HG02973 (cell line): ENCODE measurements around the gene STEAP4.
A peak's percentile ranks its signal among the peaks of the same experiment; 100 is the strongest.
"Not testable (repeated sequence)": the region's sequence is repeated elsewhere in the genome, so short reads cannot be mapped to it uniquely, and the experiment has no call there.

Experiments
- ATAC-seq: cut with Tn5 transposase; IDR thresholded peaks from one replicate; pipeline ENCODE4 v1.9.1; 2021; ENCODE audit warnings: moderate library complexity; ENCODE audit not compliant: unreplicated experiment

Gene STEAP4

GRCh38 chr7:88274856-88275255 is 31.8 kb downstream of the STEAP4 start:
- not testable (repeated sequence) for ATAC-seq

GRCh38 chr7:88269586-88269985 is 37.1 kb downstream of the STEAP4 start:
- ATAC-seq, result no peak

- no peak for ATAC-seq
Measured at GRCh38 chr7:88268858-88269257, 37.8 kb downstream of the STEAP4 start.

GRCh38 chr7:88268051-88268450 is 38.6 kb downstream of the STEAP4 start:
- no peak for ATAC-seq

- no peak for ATAC-seq
Measured at GRCh38 chr7:88267421-88267820, 39.3 kb downstream of the STEAP4 start.

- ATAC-seq, result not testable (repeated sequence)
Measured at GRCh38 chr7:88264987-88265386, 41.7 kb downstream of the STEAP4 start.

GRCh38 chr7:88262562-88262961 is 44.1 kb downstream of the STEAP4 start:
- ATAC-seq, result no peak

GRCh38 chr7:88260719-88261118 is 46.0 kb downstream of the STEAP4 start:
- no peak for ATAC-seq

- ATAC-seq, result no peak
Measured at GRCh38 chr7:88259656-88260380, 46.9 kb downstream of the STEAP4 start.

- not testable (repeated sequence) for ATAC-seq
Measured at GRCh38 chr7:88258296-88258695, 48.4 kb downstream of the STEAP4 start.

- no peak for ATAC-seq
Measured at GRCh38 chr7:88256906-88257305, 49.8 kb downstream of the STEAP4 start.

- no peak for ATAC-seq
Measured at GRCh38 chr7:88254721-88255424, 51.8 kb downstream of the STEAP4 start.

- ATAC-seq, result no peak
Measured at GRCh38 chr7:88253640-88254039, 53.1 kb downstream of the STEAP4 start.

- no peak for ATAC-seq
Measured at GRCh38 chr7:88244258-88244657, 62.4 kb downstream of the STEAP4 start.

GRCh38 chr7:88243345-88243909 is 63.3 kb downstream of the STEAP4 start:
- peak; percentile 72 for ATAC-seq

GRCh38 chr7:88239852-88240251 is 66.8 kb downstream of the STEAP4 start:
- no peak for ATAC-seq

GRCh38 chr7:88233828-88234227 is 72.9 kb downstream of the STEAP4 start:
- ATAC-seq, result no peak

- no peak for ATAC-seq
Measured at GRCh38 chr7:88230646-88231045, 76.0 kb downstream of the STEAP4 start.

GRCh38 chr7:88229302-88229995 is 77.2 kb downstream of the STEAP4 start:
- no peak for ATAC-seq

GRCh38 chr7:88226886-88227516 is 79.7 kb downstream of the STEAP4 start:
- ATAC-seq, result no peak

- ATAC-seq, result no peak
Measured at GRCh38 chr7:88226201-88226600, 80.5 kb downstream of the STEAP4 start.
